SK-N-SH treated with all-trans-retinoic acid at 6 μM for 48 hours (cell line): ENCODE results near the gene SPINK4.

ENCODE experiments used
- ATAC-seq: fragments of 200-7000 bp; cut with Tn5 transposase; 3 replicates; pipeline ENCODE4 v1.9.1; 2020; ENCODE audit warnings: mild to moderate bottlenecking, moderate library complexity
- ARNTL ChIP-seq: fragments of 450-650 bp; formaldehyde crosslinking; IDR thresholded peaks from 2 replicates; pipeline ENCODE4 v1.5.0; 2020; ENCODE audit warnings: low read depth, mild to moderate bottlenecking, moderate library complexity, borderline replicate concordance
- BACH2 ChIP-seq: fragments of 250-450 bp; sonication (Bioruptor Pico); IDR thresholded peaks from 2 replicates; pipeline ENCODE4 v1.9.0; 2021; ENCODE audit warnings: mild to moderate bottlenecking, borderline replicate concordance
- CREB5 ChIP-seq: fragments of 250-450 bp; sonication (Bioruptor Pico); IDR thresholded peaks from 2 replicates; pipeline ENCODE4 v1.5.1; 2020; ENCODE audit warnings: low read depth, mild to moderate bottlenecking, moderate library complexity
- CSDC2 ChIP-seq: fragments of 250-450 bp; sonication (Bioruptor Pico); IDR thresholded peaks from 2 replicates; pipeline ENCODE4 v1.5.0; 2020; ENCODE audit warnings: mild to moderate bottlenecking, moderate library complexity
- CSRNP3 ChIP-seq: fragments of 250-450 bp; sonication (Bioruptor Pico); IDR thresholded peaks from 2 replicates; pipeline ENCODE4 v1.5.1; 2021; ENCODE audit warnings: mild to moderate bottlenecking, moderate library complexity
- ESRRG ChIP-seq: fragments of 250-450 bp; sonication (Bioruptor Pico); IDR thresholded peaks from 2 replicates; pipeline ENCODE4 v1.6.1; 2021; ENCODE audit warnings: mild to moderate bottlenecking
- GLIS3 ChIP-seq: fragments of 250-450 bp; sonication (Bioruptor Pico); IDR thresholded peaks from 2 replicates; pipeline ENCODE4 v1.5.0; 2020; ENCODE audit warnings: mild to moderate bottlenecking, moderate library complexity
- ISL1 ChIP-seq: fragments of 250-450 bp; sonication (Bioruptor Pico); IDR thresholded peaks from 2 replicates; pipeline ENCODE4 v2.1.2; 2022; ENCODE audit warnings: mild to moderate bottlenecking, moderate library complexity
- OSR1 ChIP-seq: fragments of 250-450 bp; sonication (Bioruptor Pico); IDR thresholded peaks from 2 replicates; pipeline ENCODE4 v1.8.0; 2022; ENCODE audit warnings: moderate library complexity, mild to moderate bottlenecking, inconsistent platforms
- PATZ1 ChIP-seq: fragments of 250-450 bp; sonication (Bioruptor Pico); IDR thresholded peaks from 2 replicates; pipeline ENCODE4 v1.8.0; 2020; ENCODE audit warnings: mild to moderate bottlenecking, moderate library complexity, borderline replicate concordance
- POU6F1 ChIP-seq: fragments of 250-450 bp; sonication (Bioruptor Pico); IDR thresholded peaks from 2 replicates; pipeline ENCODE4 v1.8.0; 2021; ENCODE audit warnings: low read depth, mild to moderate bottlenecking, moderate library complexity, borderline replicate concordance
- PPARA ChIP-seq: fragments of 250-450 bp; sonication (Bioruptor Pico); IDR thresholded peaks from 2 replicates; pipeline ENCODE4 v1.5.0; 2020; ENCODE audit warnings: mild to moderate bottlenecking, borderline replicate concordance
- RARB ChIP-seq: fragments of 250-450 bp; sonication (Bioruptor Pico); IDR thresholded peaks from 2 replicates; pipeline ENCODE4 v1.8.0; 2021; ENCODE audit warnings: mild to moderate bottlenecking, moderate library complexity
- TOX ChIP-seq: fragments of 250-450 bp; sonication (Bioruptor Pico); IDR thresholded peaks from 2 replicates; pipeline ENCODE4 v1.8.0; 2021; ENCODE audit warnings: mild to moderate bottlenecking, moderate library complexity, borderline replicate concordance
- TSHZ2 ChIP-seq: fragments of 250-450 bp; sonication (Bioruptor Pico); IDR thresholded peaks from 2 replicates; pipeline ENCODE4 v1.5.0; 2020; ENCODE audit warnings: mild to moderate bottlenecking, moderate library complexity
- ZC3H10 ChIP-seq: fragments of 250-450 bp; sonication (Bioruptor Pico); IDR thresholded peaks from 2 replicates; pipeline ENCODE4 v1.5.1; 2021; ENCODE audit warnings: mild to moderate bottlenecking, moderate library complexity
- ZFP3 ChIP-seq: fragments of 250-450 bp; sonication (Bioruptor Pico); IDR thresholded peaks from 2 replicates; pipeline ENCODE4 v1.5.0; 2020; ENCODE audit warnings: mild to moderate bottlenecking, moderate library complexity
- ZNF565 ChIP-seq: fragments of 450-650 bp; formaldehyde crosslinking; conservative IDR thresholded peaks from 2 replicates; pipeline ENCODE4 v1.5.0; 2020; ENCODE audit warnings: low read depth, mild to moderate bottlenecking, moderate library complexity
- ZNF70 ChIP-seq: fragments of 450-650 bp; formaldehyde crosslinking; IDR thresholded peaks from 2 replicates; pipeline ENCODE4 v1.5.0; 2020; ENCODE audit warnings: mild to moderate bottlenecking, moderate library complexity
- ZNF8 ChIP-seq: fragments of 450-650 bp; formaldehyde crosslinking; IDR thresholded peaks from 2 replicates; pipeline ENCODE4 v1.5.0; 2020; ENCODE audit warnings: mild to moderate bottlenecking, moderate library complexity

SPINK4 gene

GRCh38 chr9:33273972-33274328 lies 34.0 kb downstream of the SPINK4 start:
- no peak for ATAC-seq
- no peak for TF ChIP-seq TSHZ2 (CRISPR knock-in tag)
- no peak for TF ChIP-seq ISL1 (CRISPR knock-in tag)
- no peak for TF ChIP-seq CSDC2 (CRISPR knock-in tag)
- TF ChIP-seq TOX (CRISPR knock-in tag) = no peak
- TF ChIP-seq CSRNP3 (CRISPR knock-in tag) = no peak
- TF ChIP-seq RARB = no peak
- TF ChIP-seq ZNF70 (CRISPR knock-in tag) = no peak
- no peak for TF ChIP-seq PATZ1 (CRISPR knock-in tag)
- TF ChIP-seq GLIS3 = no peak
- no peak for TF ChIP-seq ZC3H10 (CRISPR knock-in tag)
- TF ChIP-seq ZNF565 (CRISPR knock-in tag) = no peak
- TF ChIP-seq BACH2 (CRISPR knock-in tag) = no peak

GRCh38 chr9:33277484-33277883 lies 37.5 kb downstream of the SPINK4 start:
- TF ChIP-seq ISL1 (CRISPR knock-in tag) = no peak
- no peak for TF ChIP-seq ARNTL (CRISPR knock-in tag)
- TF ChIP-seq CREB5 (CRISPR knock-in tag) = no peak
- TF ChIP-seq ESRRG (CRISPR knock-in tag) = no peak
- TF ChIP-seq POU6F1 (CRISPR knock-in tag) = no peak
- TF ChIP-seq ZFP3 (CRISPR knock-in tag) = no peak
- no peak for TF ChIP-seq TOX (CRISPR knock-in tag)
- no peak for ATAC-seq

- no peak for TF ChIP-seq ZNF565 (CRISPR knock-in tag)
- TF ChIP-seq PPARA (CRISPR knock-in tag) = no peak
- no peak for TF ChIP-seq CREB5 (CRISPR knock-in tag)
- TF ChIP-seq ZNF8 (CRISPR knock-in tag) = no peak
- TF ChIP-seq RARB = no peak
- TF ChIP-seq ESRRG (CRISPR knock-in tag) = no peak
- TF ChIP-seq CSRNP3 (CRISPR knock-in tag) = no peak
- TF ChIP-seq OSR1 (CRISPR knock-in tag) = no peak
- no peak for TF ChIP-seq ZNF70 (CRISPR knock-in tag)
- no peak for TF ChIP-seq BACH2 (CRISPR knock-in tag)
Observed at GRCh38 chr9:33285502-33285901, 45.5 kb downstream of the SPINK4 start.

More at GRCh38 chr9:33285502-33285901, 45.5 kb downstream of the SPINK4 start:
- ATAC-seq = no peak
